ENCODE results near the gene TFR2. TPM values are rescaled to one million over a fixed set of nuclear protein-coding genes. Genes with fewer than 3 reads are reported as not detected.
A peak's percentile ranks its signal among the peaks of the same experiment; 100 is the strongest.

Gene TFR2
- total and polyA plus RNA-seq, 2 of the 13 experiments (the other 11 are each of a cell fraction or from before 2014, with no cell fraction given) = 36.9 to 64.2 TPM

DNA sequence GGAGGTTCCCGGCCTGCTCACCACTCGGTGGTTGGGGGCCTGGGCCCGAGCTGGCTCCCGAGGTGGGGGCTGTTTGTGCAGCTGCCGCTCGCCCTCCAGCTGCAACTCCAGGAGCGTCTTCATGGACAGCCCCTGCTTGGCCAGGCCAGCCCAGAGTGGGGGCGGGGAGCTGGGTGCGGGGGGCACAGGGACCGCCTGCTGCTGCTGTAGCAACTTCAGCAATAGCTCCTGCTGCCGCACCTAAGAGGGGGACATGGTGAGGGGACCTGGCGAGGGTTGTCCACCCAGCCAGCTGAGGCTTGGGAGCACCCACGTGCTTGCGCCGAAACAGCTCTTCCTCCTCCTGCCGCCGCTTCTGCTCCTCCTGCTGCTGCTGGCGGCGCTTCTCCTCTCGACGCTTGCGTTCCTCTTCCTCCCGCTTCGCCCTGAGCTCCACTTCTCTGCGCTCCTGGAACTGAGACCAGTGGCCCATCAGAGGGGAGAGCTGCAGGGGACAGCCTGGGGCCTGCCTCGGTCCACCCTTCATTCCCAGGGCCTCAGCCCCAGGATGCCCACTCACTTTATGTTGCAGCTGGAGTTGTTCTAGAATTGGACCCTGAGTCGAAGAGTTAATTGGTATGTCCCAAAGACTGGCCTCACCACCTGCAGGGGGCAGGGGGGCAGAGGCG lies 41.8 kb upstream of the TFR2 start:
- ATAC-seq (no peak), FAIRE-seq (no peak), DNase-seq (ENCODE audit: low spot score) (no peak)
- H3K9me3 ChIP-seq (ENCODE audit: low read length) = no peaks in the 10 kb centered on the region
- H4K20me1 ChIP-seq (ENCODE audit: insufficient read depth, low read length) = peaks cover 4% of the 10 kb centered on the region; the same call in 1 of the 2 replicates
- intact Hi-C loops (cut with micrococcal nuclease; ENCODE audit: unreplicated experiment) = no loop called here
- H3K79me2 ChIP-seq (ENCODE audit: insufficient read depth, low read length) = no peaks in the 10 kb centered on the region
- ChIA-PET POLR2A (interaction anchor here (0.7 to 1.9 kb wide), 4 partner anchors 41 to 97 kb away, joined by 3 to 6 read pairs (median 4); partner anchors contain the start of genes FBXO24, LRCH4 and MOSPD3), CTCF (ENCODE audit: low intra/inter-chr PET ratio, low total read pairs) (no interaction called here)
- H3K36me3 ChIP-seq (replicated peaks in 1 of 2; ENCODE audit: control insufficient read depth in 1 of 2, insufficient read depth in 2 of 2, low read length in 2 of 2) = peaks cover 44 to 62% of the 10 kb centered on the region in 2 experiments
- no peak overlapping the region for H3K9ac ChIP-seq (ENCODE audit: insufficient read depth, low read depth, low read length)
- H3K4me2 ChIP-seq (ENCODE audit: low read depth, low read length) = no peak overlapping the region
- no peaks in the 10 kb centered on the region for H3K27me3 ChIP-seq (ENCODE audit: control insufficient read depth in 1 of 2, insufficient read depth in 2 of 2, low read length in 2 of 2)
- no peak overlapping the region for H3K4me3 ChIP-seq (replicated peaks in 1 of 3; ENCODE audit: insufficient read depth in 1 of 3, low read depth in 2 of 3, low read length in 3 of 3)
- no TSS peak for BruUV-seq (replicated peaks)
- peaks cover 21% of the 10 kb centered on the region for H3K4me1 ChIP-seq (ENCODE audit: insufficient read depth, low read length)
- no peak overlapping the region for H3K27ac ChIP-seq (ENCODE audit: extremely low read length, insufficient read depth, low read length)
- in situ Hi-C loops (cut with HindIII; ENCODE audit: extremely low pct_ligation_motif_present, low pct_unique_long_range_greater_than_20kb) = no loop called here
- 95% methylated on average over 16 of the region's 28 CpGs for WGBS (ENCODE audit: low lambda C conversion rate)
- H2AFZ ChIP-seq (ENCODE audit: low read length) = no peak overlapping the region
- TF ChIP-seq ZNF34 (CRISPR knock-in tag; IDR thresholded peaks at IDR 0.05; ENCODE audit: borderline replicate concordance) (no peak), RBFOX2 (IDR thresholded peaks at IDR 0.05; ENCODE audit: low read depth, low read length) (peak; percentile 19; the same call in 1 of the 2 replicates)

DNA sequence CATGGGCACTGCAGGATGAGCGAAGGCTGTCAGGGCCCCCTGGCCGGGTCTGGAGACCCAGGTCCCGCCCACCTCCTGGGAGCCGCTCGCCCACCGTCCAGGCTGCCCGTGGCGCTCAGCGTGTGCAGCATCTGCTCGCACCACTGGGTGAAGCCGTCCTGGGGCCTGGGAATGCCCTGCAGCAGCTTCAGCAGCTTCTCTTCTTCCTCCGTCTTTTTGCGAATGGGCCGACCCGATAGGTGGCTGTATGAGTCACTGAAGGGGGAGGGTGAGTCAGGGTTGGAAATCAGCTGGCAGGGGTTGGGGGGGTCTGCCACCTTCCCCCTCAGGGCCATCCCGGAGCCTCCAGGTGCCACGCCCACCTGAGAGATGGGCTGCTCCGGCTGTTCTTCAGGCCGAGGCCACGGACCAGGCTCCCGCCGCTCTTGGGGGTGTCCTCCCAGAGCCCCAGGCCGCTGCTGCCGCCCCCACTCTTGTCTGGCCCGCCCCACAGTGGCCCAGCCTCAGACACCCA lies 40.9 kb upstream of the TFR2 start:
- WGBS (ENCODE audit: low lambda C conversion rate) = 92% methylated on average over 12 of the region's 25 CpGs
- H3K36me3 ChIP-seq (replicated peaks in 1 of 2; ENCODE audit: control insufficient read depth in 1 of 2, insufficient read depth in 2 of 2, low read length in 2 of 2) = peaks cover 47 to 62% of the 10 kb centered on the region in 2 experiments
- peak; percentile 24; the same call in 1 of the 2 replicates for TF ChIP-seq HIVEP1 (CRISPR knock-in tag; IDR thresholded peaks at IDR 0.05)
- peak; percentile 52; the same call in 1 of the 2 replicates for TF ChIP-seq RBFOX2 (IDR thresholded peaks at IDR 0.05; ENCODE audit: low read depth, low read length)
- no peak for TF ChIP-seq ZNF138 (CRISPR knock-in tag; IDR thresholded peaks at IDR 0.05; ENCODE audit: low read depth)
- POLR2A ChIA-PET = interaction anchor here (0.7 to 1.9 kb wide), 3 partner anchors 43 to 70 kb away, joined by 3 to 4 read pairs (median 4); partner anchors contain the start of gene MOSPD3
- BruUV-seq (replicated peaks) = no TSS peak
- intact Hi-C loops (cut with micrococcal nuclease; ENCODE audit: unreplicated experiment) (no loop called here), in situ Hi-C loops (cut with HindIII; ENCODE audit: extremely low pct_ligation_motif_present, low pct_unique_long_range_greater_than_20kb) (no loop called here)
- FAIRE-seq (no peak), ATAC-seq (no peak), DNase-seq (ENCODE audit: low spot score) (no peak)
- no peak overlapping the region for H3K4me2 ChIP-seq (ENCODE audit: low read depth, low read length)
- no peak overlapping the region for H2AFZ ChIP-seq (ENCODE audit: low read length)
- no peaks in the 10 kb centered on the region for H3K79me2 ChIP-seq (ENCODE audit: insufficient read depth, low read length)
- H4K20me1 ChIP-seq (ENCODE audit: insufficient read depth, low read length) = peaks cover 5% of the 10 kb centered on the region; the same call in 1 of the 2 replicates
- H3K9me3 ChIP-seq (ENCODE audit: low read length) = no peaks in the 10 kb centered on the region
- no peaks in the 10 kb centered on the region for H3K27me3 ChIP-seq (ENCODE audit: control insufficient read depth in 1 of 2, insufficient read depth in 2 of 2, low read length in 2 of 2)
- H3K9ac ChIP-seq (ENCODE audit: insufficient read depth, low read depth, low read length) = no peak overlapping the region
- H3K27ac ChIP-seq (ENCODE audit: extremely low read length, insufficient read depth, low read length) = no peak overlapping the region
- no peak overlapping the region for H3K4me3 ChIP-seq (replicated peaks in 1 of 3; ENCODE audit: insufficient read depth in 1 of 3, low read depth in 2 of 3, low read length in 3 of 3)
- CTCF ChIA-PET (ENCODE audit: low intra/inter-chr PET ratio, low total read pairs) = no interaction called here
- peaks cover 26% of the 10 kb centered on the region for H3K4me1 ChIP-seq (ENCODE audit: insufficient read depth, low read length)
